Breast epithelium (tissue), 3 donors: Measurements from ENCODE around the gene MON1A.

Experiments
- POLR2AphosphoS5 ChIP-seq, 3 donors: sonication (generic); formaldehyde crosslinking; IDR thresholded peaks; one replicate each; pipeline ENCODE4 v1.6.1; 2017; ENCODE audit warnings: antibody characterized with exemption in 3 of 3
- TF ChIP-seq, protein P1 (sequence below), 3 donors: fragments of 450-650 bp; IDR thresholded peaks; one replicate each; pipeline ENCODE4 v1.5.1; 2016 to 2017; ENCODE audit warnings: antibody characterized with exemption in 3 of 3, mild to moderate bottlenecking in 3 of 3, moderate library complexity in 3 of 3

DNA sequence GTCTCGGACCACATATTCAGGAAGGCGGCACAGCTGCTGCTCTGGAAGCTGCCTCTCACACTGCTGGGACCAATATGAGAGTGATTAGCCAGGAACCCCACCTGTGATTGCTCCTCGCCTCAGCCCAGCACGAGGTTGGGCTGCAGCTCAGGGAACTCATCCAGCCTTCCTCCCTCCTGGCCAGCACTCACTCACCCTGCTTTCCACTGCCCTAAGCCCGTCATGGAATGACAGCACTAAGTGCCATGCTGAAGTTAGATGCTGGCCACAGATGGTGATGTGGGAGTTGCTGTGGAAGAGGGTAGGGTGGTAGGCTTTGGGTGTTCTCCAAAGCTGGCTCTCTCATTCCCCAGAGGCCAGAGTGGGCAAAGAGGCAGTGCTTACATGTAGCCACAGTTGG, 33.3 kb downstream of the MON1A start:
- no peak for TF ChIP-seq POLR2AphosphoS5 (IDR thresholded peaks at IDR 0.05)
- TF ChIP-seq, protein P1, sequence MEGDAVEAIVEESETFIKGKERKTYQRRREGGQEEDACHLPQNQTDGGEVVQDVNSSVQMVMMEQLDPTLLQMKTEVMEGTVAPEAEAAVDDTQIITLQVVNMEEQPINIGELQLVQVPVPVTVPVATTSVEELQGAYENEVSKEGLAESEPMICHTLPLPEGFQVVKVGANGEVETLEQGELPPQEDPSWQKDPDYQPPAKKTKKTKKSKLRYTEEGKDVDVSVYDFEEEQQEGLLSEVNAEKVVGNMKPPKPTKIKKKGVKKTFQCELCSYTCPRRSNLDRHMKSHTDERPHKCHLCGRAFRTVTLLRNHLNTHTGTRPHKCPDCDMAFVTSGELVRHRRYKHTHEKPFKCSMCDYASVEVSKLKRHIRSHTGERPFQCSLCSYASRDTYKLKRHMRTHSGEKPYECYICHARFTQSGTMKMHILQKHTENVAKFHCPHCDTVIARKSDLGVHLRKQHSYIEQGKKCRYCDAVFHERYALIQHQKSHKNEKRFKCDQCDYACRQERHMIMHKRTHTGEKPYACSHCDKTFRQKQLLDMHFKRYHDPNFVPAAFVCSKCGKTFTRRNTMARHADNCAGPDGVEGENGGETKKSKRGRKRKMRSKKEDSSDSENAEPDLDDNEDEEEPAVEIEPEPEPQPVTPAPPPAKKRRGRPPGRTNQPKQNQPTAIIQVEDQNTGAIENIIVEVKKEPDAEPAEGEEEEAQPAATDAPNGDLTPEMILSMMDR (IDR thresholded peaks at IDR 0.05): no peak
